GM08714 (cell line): ENCODE results near the gene VWDE.

Source experiments
- H3K4me3 ChIP-seq: fragments of 200-500 bp; sonication (Bioruptor generic); 2 replicates; pipeline ENCODE4 v1.5.1; 2014; ENCODE audit warnings: mild to moderate bottlenecking, low read length, inconsistent platforms
- ZNF274 ChIP-seq: IDR thresholded peaks from 2 replicates; pipeline ENCODE4 v1.6.1; 2012; ENCODE audit warnings: mild to moderate bottlenecking, low read depth, low read length

Gene VWDE

DNA sequence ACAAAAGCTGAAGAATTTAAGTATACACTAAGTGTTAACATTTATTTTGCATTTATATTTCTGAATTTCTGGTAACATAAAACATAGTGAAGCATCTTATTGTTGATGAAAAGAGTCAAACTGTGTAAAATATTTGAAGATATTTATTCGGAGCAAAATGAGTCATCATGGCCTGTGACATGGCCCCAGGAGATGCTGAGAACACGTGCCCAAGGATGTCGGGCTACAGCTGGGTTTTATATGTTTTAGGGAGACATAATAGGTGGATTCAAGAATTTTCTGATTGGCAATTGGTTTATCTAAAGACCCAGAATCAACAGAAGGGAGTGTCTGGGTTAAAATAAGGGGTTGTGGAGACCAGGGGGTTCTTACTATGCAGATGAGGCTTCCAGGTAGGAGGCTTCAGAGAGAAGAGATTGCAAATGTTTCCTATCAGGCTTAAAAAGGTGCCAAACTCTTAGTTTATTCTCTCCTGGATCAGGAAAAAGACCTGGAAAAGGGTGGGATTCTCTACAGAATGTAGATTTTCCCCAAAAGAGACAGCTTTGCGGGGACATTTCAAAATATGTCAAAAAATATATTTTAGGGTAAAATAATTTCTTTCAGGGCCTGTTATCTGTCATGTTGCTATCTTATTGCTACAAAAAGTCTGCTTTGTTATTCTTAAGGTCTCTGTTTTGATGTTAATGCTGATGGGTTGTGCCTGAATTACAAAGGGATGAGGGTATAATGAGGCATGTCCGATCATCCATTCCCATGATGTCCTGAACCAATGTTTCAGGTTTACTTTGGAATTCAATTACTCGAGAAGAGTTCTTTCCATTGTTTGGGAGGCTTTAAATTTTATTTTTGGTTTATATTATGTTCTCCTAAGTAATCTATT, 74.5 kb downstream of the VWDE start:
- no peak overlapping the region for H3K4me3 ChIP-seq
- no peak for TF ChIP-seq ZNF274

DNA sequence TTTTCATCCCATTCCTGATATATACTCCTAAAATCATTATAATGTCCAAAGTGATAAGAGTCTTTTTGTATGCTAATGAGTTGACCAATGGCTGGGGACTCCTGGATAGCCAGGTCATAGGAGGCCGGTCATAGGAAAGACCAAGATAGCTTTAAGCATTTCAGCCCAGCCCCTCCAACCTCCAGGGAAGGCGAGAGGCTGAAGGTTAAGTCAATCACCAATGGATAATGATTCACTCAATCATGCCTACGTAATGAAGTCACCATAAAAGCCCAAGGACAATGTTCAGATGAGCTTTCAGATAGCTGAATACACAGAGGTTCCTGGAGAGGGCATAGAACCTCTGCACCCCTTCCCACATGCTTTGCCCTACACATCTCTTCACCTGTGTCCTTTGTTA, 75.7 kb downstream of the VWDE start:
- no peak for TF ChIP-seq ZNF274
- no peak overlapping the region for H3K4me3 ChIP-seq

DNA sequence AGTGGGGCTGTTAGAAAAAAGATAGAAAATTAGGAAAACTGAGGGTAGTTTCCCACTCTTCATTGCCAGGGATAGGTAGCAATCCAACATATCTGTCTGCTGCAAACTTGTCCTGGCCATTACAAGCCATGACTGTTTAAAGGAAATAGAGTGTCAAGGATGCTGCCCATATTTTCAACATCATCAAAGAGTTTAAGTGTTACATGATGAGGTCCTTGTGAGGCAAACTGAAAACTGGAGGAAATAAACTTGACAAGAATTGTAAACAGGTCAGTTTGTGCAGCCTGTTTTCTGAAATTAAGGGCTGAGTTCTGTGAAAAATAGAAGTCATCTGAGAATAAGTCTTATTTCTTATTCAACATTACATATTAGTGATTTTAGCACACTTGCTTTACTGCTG, 78.0 kb downstream of the VWDE start:
- no peak overlapping the region for H3K4me3 ChIP-seq
- TF ChIP-seq ZNF274: no peak

DNA sequence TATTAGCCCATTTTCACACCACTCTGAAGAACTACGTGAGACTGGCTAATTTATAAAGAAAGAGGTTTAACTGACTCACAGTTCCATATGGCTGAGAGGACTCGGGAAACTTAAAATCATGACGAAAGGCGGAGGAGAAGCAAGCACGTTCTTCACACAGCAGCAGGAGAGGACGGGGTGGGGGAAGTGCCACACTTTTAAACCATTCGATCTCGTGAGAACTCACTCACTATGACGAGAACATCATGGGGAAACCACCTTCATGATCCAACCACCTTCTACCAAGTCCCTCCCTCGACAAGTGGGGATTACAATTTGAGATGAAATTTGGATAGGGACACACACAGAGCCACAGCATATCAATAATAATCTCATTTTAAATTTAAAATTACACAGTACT, 80.2 kb downstream of the VWDE start:
- no peak overlapping the region for H3K4me3 ChIP-seq
- TF ChIP-seq ZNF274: no peak

- H3K4me3 ChIP-seq: no peak overlapping the region
- TF ChIP-seq ZNF274: no peak
Observed at GRCh38 chr7:12322903-12323300, 80.8 kb downstream of the VWDE start.

DNA sequence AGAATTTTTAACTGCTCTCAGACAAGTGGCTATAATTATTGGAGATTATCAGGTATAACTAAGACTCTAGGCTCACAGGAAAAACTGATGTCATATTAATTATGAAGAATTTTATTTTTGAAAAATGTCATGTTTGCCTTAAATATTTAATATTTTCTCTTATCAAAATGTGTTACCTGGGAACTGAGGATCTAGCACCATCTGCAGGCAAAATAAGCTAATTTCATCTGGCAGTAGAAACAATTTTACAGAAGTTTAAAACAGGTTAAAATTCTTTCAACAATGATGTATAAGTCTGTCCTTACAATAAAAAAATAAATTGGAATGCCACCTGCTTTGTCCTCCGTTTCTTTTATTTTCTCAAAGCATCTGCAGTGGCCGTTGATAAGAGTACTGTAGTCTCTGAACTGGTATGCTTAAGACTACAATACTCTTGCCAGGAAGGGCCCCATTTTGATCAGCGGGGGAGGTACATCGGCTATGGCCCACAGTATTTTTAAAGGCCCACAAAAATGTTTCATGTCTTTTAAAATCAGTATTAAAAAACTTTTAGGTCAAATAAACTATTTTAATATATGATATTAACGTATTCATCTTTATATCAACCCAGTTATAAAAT, 81.3 kb downstream of the VWDE start:
- no peak overlapping the region for H3K4me3 ChIP-seq
- no peak for TF ChIP-seq ZNF274

GRCh38 chr7:12320987-12321647, 82.5 kb downstream of the VWDE start:
- TF ChIP-seq ZNF274: no peak
- no peak overlapping the region for H3K4me3 ChIP-seq

DNA sequence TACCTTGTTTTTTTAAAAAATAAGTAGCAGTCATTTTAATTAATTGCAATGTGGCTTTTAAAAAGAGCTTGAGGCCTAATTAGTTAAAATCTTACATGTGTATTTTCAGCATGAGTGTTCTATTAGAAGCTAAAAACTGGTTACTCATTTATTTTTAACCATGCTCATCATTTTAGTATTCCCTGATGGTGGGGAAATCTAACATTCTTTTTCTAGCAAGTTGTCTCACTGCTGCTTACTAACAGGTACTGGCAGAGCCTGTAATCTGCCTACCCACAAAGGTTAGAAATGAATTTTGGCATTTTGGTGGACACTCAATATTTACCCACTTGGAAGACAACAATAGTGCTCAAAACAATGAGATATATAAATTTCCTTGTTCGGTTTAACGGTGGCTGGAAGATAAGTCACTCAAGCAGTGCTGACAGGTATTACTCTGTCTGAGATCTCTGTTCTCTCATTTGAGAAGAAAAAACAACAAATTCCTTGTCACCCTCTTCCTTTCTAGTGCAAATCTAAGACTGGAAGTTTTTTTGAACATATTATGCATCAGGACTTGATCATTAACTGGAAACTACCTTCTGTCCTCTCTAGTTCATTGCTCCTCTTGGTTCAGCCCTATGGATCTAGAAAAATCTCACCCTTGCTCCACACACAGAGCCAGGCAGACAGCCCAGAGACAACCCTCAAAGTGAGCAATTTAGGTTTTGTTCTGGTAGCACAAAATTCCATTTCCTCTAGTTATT, 83.3 kb downstream of the VWDE start:
- TF ChIP-seq ZNF274: no peak
- no peak overlapping the region for H3K4me3 ChIP-seq

- H3K4me3 ChIP-seq: no peak overlapping the region
- no peak for TF ChIP-seq ZNF274
Observed at GRCh38 chr7:12317675-12318074, 86.0 kb downstream of the VWDE start.

- TF ChIP-seq ZNF274: no peak
- H3K4me3 ChIP-seq: no peak overlapping the region
Observed at GRCh38 chr7:12316925-12317324, 86.7 kb downstream of the VWDE start.

DNA sequence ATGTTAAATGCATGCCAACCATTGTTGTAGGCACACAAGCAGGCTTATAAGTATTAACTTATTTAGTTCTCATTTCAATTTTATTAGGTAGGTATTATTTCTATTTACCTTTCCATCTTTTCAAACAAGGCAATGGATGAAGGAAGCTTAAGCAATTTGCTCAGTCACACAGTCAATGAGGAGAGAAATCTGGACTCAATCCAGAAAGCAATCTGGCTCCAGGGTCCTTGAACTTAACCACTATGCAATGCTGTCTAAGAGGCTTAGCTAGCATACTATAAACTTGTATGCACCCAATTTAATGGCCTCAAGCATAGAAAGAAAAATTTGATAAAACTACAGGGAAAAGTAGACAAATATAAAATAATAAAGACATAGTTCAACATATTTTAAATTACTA, 88.6 kb downstream of the VWDE start:
- no peak for TF ChIP-seq ZNF274
- no peak overlapping the region for H3K4me3 ChIP-seq

GRCh38 chr7:12314199-12314598, 89.5 kb downstream of the VWDE start:
- H3K4me3 ChIP-seq: no peak overlapping the region
- TF ChIP-seq ZNF274: no peak

DNA sequence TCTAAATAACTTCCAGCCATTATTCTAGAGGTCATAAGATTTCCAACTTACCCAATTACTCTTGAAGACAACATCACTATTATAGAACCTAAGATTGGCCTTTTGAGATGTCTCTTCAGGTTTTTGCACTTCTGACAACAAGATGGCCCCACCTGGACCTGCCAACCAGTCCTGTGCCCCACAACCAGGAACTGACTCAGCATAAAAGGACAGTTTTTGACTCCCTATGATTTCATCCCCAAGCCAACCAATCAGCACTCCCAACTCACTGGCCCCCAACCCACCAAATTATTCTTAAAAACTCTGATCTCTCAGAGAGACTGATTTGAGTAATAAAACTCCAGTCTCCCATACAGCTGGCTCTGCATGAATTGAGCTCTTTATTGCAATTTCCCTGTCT, 98.2 kb downstream of the VWDE start:
- no peak for TF ChIP-seq ZNF274
- H3K4me3 ChIP-seq: no peak overlapping the region

DNA sequence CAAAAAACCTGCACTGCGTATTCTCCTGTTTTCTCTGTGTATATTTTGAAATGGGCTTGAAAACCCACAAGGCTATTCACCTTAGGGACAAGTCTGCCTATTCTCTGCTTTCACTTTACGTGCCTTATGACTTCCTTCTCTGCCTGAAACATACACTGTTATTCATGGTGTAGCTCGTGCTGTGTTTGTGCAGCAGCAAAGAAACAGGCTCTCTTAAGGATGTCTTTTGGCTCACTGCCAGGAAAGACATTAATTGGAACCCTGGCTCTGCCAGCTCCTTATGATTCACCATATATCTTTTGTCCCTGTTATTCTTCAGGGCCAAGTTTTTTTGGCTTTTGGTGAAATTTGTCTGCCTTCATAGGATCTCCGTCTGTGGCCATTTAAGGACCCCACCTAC, 100.2 kb downstream of the VWDE start:
- no peak for TF ChIP-seq ZNF274
- no peak overlapping the region for H3K4me3 ChIP-seq

DNA sequence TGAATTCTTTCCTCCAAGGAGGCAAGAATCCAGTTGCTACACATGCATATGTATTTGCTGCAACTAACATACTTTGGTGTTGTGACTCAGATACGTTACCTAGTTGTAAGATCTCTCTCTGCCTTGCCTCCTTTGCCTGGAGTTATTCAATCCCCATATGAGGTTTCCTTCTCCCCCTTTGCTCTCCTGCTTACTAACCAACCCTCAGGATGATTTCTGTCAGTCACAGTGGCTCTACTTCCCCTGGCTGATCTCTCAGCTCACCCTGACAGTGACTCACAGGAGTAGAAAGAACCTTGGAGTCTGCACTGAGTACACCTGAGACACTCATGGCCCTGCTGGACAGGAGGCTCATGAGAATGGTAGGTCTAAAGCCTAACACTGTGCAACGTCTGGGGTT, 100.6 kb downstream of the VWDE start:
- H3K4me3 ChIP-seq: no peak overlapping the region
- no peak for TF ChIP-seq ZNF274
